ENCODE measurements around the gene MAPK6. TPM values are rescaled to one million over a fixed set of nuclear protein-coding genes. Genes with fewer than 3 reads are reported as not detected.
A peak's percentile ranks its signal among the peaks of the same experiment; 100 is the strongest.

MAPK6 gene
- polyA plus RNA-seq, 2 donors = 14.5 to 24.1 TPM

- no peaks in the 10 kb centered on the region for H3K4me1 ChIP-seq (ENCODE audit: control insufficient read depth in 2 of 2, insufficient read depth in 2 of 2, low read length in 1 of 2)
- H3K4me3 ChIP-seq (ENCODE audit: low read depth in 1 of 2, low read length in 2 of 2) = no peak overlapping the region
- H3K9me3 ChIP-seq (ENCODE audit: control insufficient read depth in 2 of 2, insufficient read depth in 1 of 2, low read depth in 1 of 2, low read length in 1 of 2) = no peaks in the 10 kb centered on the region
- H3K27ac ChIP-seq (ENCODE audit: low read depth in 2 of 2, low read length in 1 of 2) = no peak overlapping the region
- H3K36me3 ChIP-seq (ENCODE audit: control insufficient read depth in 2 of 2, insufficient read depth in 2 of 2, low read length in 1 of 2) = peaks cover 0 to 10% of the 10 kb centered on the region in 2 donors
- WGBS, 2 donors = 76 to 84% methylated on average over 3 of the region's 3 CpGs
- H3K27me3 ChIP-seq (ENCODE audit: control insufficient read depth in 1 of 2, insufficient read depth in 2 of 2, low read length in 2 of 2) = no peaks in the 10 kb centered on the region
Measured at GRCh38 chr15:52056496-52056895, 37.5 kb downstream of the MAPK6 start.

GRCh38 chr15:52057996-52058395 lies 39.0 kb downstream of the MAPK6 start:
- H3K27ac ChIP-seq (ENCODE audit: low read depth in 2 of 2, low read length in 1 of 2) = no peak overlapping the region
- H3K9me3 ChIP-seq (ENCODE audit: control insufficient read depth in 2 of 2, insufficient read depth in 1 of 2, low read depth in 1 of 2, low read length in 1 of 2) = no peaks in the 10 kb centered on the region
- H3K27me3 ChIP-seq (ENCODE audit: control insufficient read depth in 1 of 2, insufficient read depth in 2 of 2, low read length in 2 of 2) = no peaks in the 10 kb centered on the region
- no peaks in the 10 kb centered on the region for H3K4me1 ChIP-seq (ENCODE audit: control insufficient read depth in 2 of 2, insufficient read depth in 2 of 2, low read length in 1 of 2)
- H3K36me3 ChIP-seq (ENCODE audit: control insufficient read depth in 2 of 2, insufficient read depth in 2 of 2, low read length in 1 of 2) = peaks cover 0 to 13% of the 10 kb centered on the region in 2 donors
- no peak overlapping the region for H3K4me3 ChIP-seq (ENCODE audit: low read depth in 1 of 2, low read length in 2 of 2)

GRCh38 chr15:52060501-52060900 lies 41.5 kb downstream of the MAPK6 start:
- H3K4me3 ChIP-seq (ENCODE audit: low read depth in 1 of 2, low read length in 2 of 2) = no peak overlapping the region
- WGBS, 2 donors = 86 to 88% methylated on average over 1 of the region's 1 CpG
- no peaks in the 10 kb centered on the region for H3K4me1 ChIP-seq (ENCODE audit: control insufficient read depth in 2 of 2, insufficient read depth in 2 of 2, low read length in 1 of 2)
- H3K27me3 ChIP-seq (ENCODE audit: control insufficient read depth in 1 of 2, insufficient read depth in 2 of 2, low read length in 2 of 2) = no peaks in the 10 kb centered on the region
- no peak overlapping the region for H3K27ac ChIP-seq (ENCODE audit: low read depth in 2 of 2, low read length in 1 of 2)
- peaks cover 0 to 17% of the 10 kb centered on the region in 2 donors for H3K36me3 ChIP-seq (ENCODE audit: control insufficient read depth in 2 of 2, insufficient read depth in 2 of 2, low read length in 1 of 2)
- H3K9me3 ChIP-seq (ENCODE audit: control insufficient read depth in 2 of 2, insufficient read depth in 1 of 2, low read depth in 1 of 2, low read length in 1 of 2) = no peaks in the 10 kb centered on the region

- Histone ChIP-seq H3K27ac (ENCODE audit: low read depth in 2 of 2, low read length in 1 of 2) (peak overlapping the region in 1 of 2 donors; percentile 73), H3K4me3 (ENCODE audit: low read depth in 1 of 2, low read length in 2 of 2) (no peak overlapping the region), H3K9me3 (ENCODE audit: control insufficient read depth in 2 of 2, insufficient read depth in 1 of 2, low read depth in 1 of 2, low read length in 1 of 2) (no peaks in the 10 kb centered on the region), H3K4me1 (ENCODE audit: control insufficient read depth in 2 of 2, insufficient read depth in 2 of 2, low read length in 1 of 2) (no peaks in the 10 kb centered on the region), H3K36me3 (ENCODE audit: control insufficient read depth in 2 of 2, insufficient read depth in 2 of 2, low read length in 1 of 2) (peaks cover 0 to 6% of the 10 kb centered on the region in 2 donors), H3K27me3 (ENCODE audit: control insufficient read depth in 1 of 2, insufficient read depth in 2 of 2, low read length in 2 of 2) (no peaks in the 10 kb centered on the region)
- 78 to 81% methylated on average over 3 of the region's 3 CpGs for WGBS, 2 donors
Measured at GRCh38 chr15:52066842-52067544, 48.0 kb downstream of the MAPK6 start.

- no peaks in the 10 kb centered on the region for H3K27me3 ChIP-seq (ENCODE audit: control insufficient read depth in 1 of 2, insufficient read depth in 2 of 2, low read length in 2 of 2)
- H3K27ac ChIP-seq (ENCODE audit: low read depth in 2 of 2, low read length in 1 of 2) = peak overlapping the region; percentile 52 to 73
- H3K4me1 ChIP-seq (ENCODE audit: control insufficient read depth in 2 of 2, insufficient read depth in 2 of 2, low read length in 1 of 2) = no peaks in the 10 kb centered on the region
- no peak overlapping the region for H3K4me3 ChIP-seq (ENCODE audit: low read depth in 1 of 2, low read length in 2 of 2)
- peaks cover 0 to 6% of the 10 kb centered on the region in 2 donors for H3K36me3 ChIP-seq (ENCODE audit: control insufficient read depth in 2 of 2, insufficient read depth in 2 of 2, low read length in 1 of 2)
- H3K9me3 ChIP-seq (ENCODE audit: control insufficient read depth in 2 of 2, insufficient read depth in 1 of 2, low read depth in 1 of 2, low read length in 1 of 2) = no peaks in the 10 kb centered on the region
Measured at GRCh38 chr15:52067545-52067926, 48.5 kb downstream of the MAPK6 start.

- H3K4me1 ChIP-seq (ENCODE audit: control insufficient read depth in 2 of 2, insufficient read depth in 2 of 2, low read length in 1 of 2) = no peaks in the 10 kb centered on the region
- peak overlapping the region; percentile 73 to 79 for H3K27ac ChIP-seq (ENCODE audit: low read depth in 2 of 2, low read length in 1 of 2)
- no peaks in the 10 kb centered on the region for H3K9me3 ChIP-seq (ENCODE audit: control insufficient read depth in 2 of 2, insufficient read depth in 1 of 2, low read depth in 1 of 2, low read length in 1 of 2)
- H3K36me3 ChIP-seq (ENCODE audit: control insufficient read depth in 2 of 2, insufficient read depth in 2 of 2, low read length in 1 of 2) = peaks cover 0 to 3% of the 10 kb centered on the region in 2 donors
- WGBS, 2 donors = 62 to 64% methylated on average over 2 of the region's 2 CpGs
- H3K27me3 ChIP-seq (ENCODE audit: control insufficient read depth in 1 of 2, insufficient read depth in 2 of 2, low read length in 2 of 2) = no peaks in the 10 kb centered on the region
- H3K4me3 ChIP-seq (ENCODE audit: low read depth in 1 of 2, low read length in 2 of 2) = no peak overlapping the region
Measured at GRCh38 chr15:52068004-52068615, 49.1 kb downstream of the MAPK6 start.

GRCh38 chr15:52069559-52069958 lies 50.5 kb downstream of the MAPK6 start:
- Histone ChIP-seq H3K27ac (ENCODE audit: low read depth in 2 of 2, low read length in 1 of 2) (peak overlapping the region; percentile 79 to 86), H3K27me3 (ENCODE audit: control insufficient read depth in 1 of 2, insufficient read depth in 2 of 2, low read length in 2 of 2) (no peaks in the 10 kb centered on the region), H3K4me1 (ENCODE audit: control insufficient read depth in 2 of 2, insufficient read depth in 2 of 2, low read length in 1 of 2) (no peaks in the 10 kb centered on the region), H3K4me3 (ENCODE audit: low read depth in 1 of 2, low read length in 2 of 2) (no peak overlapping the region), H3K9me3 (ENCODE audit: control insufficient read depth in 2 of 2, insufficient read depth in 1 of 2, low read depth in 1 of 2, low read length in 1 of 2) (no peaks in the 10 kb centered on the region), H3K36me3 (ENCODE audit: control insufficient read depth in 2 of 2, insufficient read depth in 2 of 2, low read length in 1 of 2) (no peaks in the 10 kb centered on the region)
- WGBS, 2 donors = 38 to 49% methylated on average over 5 of the region's 5 CpGs

GRCh38 chr15:52071570-52071969 lies 52.6 kb downstream of the MAPK6 start:
- Histone ChIP-seq H3K4me1 (ENCODE audit: control insufficient read depth in 2 of 2, insufficient read depth in 2 of 2, low read length in 1 of 2) (no peaks in the 10 kb centered on the region), H3K4me3 (ENCODE audit: low read depth in 1 of 2, low read length in 2 of 2) (no peak overlapping the region)

GRCh38 chr15:52076889-52077781 lies 58.1 kb downstream of the MAPK6 start:
- Histone ChIP-seq H3K27me3 (ENCODE audit: control insufficient read depth in 1 of 2, insufficient read depth in 2 of 2, low read length in 2 of 2) (no peaks in the 10 kb centered on the region), H3K4me1 (ENCODE audit: control insufficient read depth in 2 of 2, insufficient read depth in 2 of 2, low read length in 1 of 2) (peaks cover 4 to 15% of the 10 kb centered on the region in 2 donors), H3K9me3 (ENCODE audit: control insufficient read depth in 2 of 2, insufficient read depth in 1 of 2, low read depth in 1 of 2, low read length in 1 of 2) (no peaks in the 10 kb centered on the region), H3K4me3 (ENCODE audit: low read depth in 1 of 2, low read length in 2 of 2) (no peak overlapping the region), H3K27ac (ENCODE audit: low read depth in 2 of 2, low read length in 1 of 2) (peak overlapping the region; percentile 77 to 94), H3K36me3 (ENCODE audit: control insufficient read depth in 2 of 2, insufficient read depth in 2 of 2, low read length in 1 of 2) (no peaks in the 10 kb centered on the region)
- whole genome bisulfite sequencing, 2 donors = 61 to 69% methylated on average over 11 of the region's 11 CpGs

More at GRCh38 chr15:52071570-52071969, 52.6 kb downstream of the MAPK6 start:
- Histone ChIP-seq H3K9me3 (ENCODE audit: control insufficient read depth in 2 of 2, insufficient read depth in 1 of 2, low read depth in 1 of 2, low read length in 1 of 2) (no peaks in the 10 kb centered on the region), H3K27ac (ENCODE audit: low read depth in 2 of 2, low read length in 1 of 2) (peak overlapping the region; percentile 83 to 88), H3K27me3 (ENCODE audit: control insufficient read depth in 1 of 2, insufficient read depth in 2 of 2, low read length in 2 of 2) (no peaks in the 10 kb centered on the region), H3K36me3 (ENCODE audit: control insufficient read depth in 2 of 2, insufficient read depth in 2 of 2, low read length in 1 of 2) (no peaks in the 10 kb centered on the region)
- 53 to 61% methylated on average over 10 of the region's 10 CpGs for WGBS, 2 donors
